SIG-M5 treated with dmso at 0.1 percent for 504 hours (cell line): ENCODE data around the gene RAMP3.
"Not testable (repeated sequence)": the region's sequence is repeated elsewhere in the genome, so short reads cannot be mapped to it uniquely, and the experiment has no call there.

Experiments used
- DNase-seq: peaks from one replicate; lab custom pipeline; 2025; ENCODE audit not compliant: unreplicated experiment; lab: John Stamatoyannopoulos, UW

RAMP3 gene, protein sequence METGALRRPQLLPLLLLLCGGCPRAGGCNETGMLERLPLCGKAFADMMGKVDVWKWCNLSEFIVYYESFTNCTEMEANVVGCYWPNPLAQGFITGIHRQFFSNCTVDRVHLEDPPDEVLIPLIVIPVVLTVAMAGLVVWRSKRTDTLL

DNA sequence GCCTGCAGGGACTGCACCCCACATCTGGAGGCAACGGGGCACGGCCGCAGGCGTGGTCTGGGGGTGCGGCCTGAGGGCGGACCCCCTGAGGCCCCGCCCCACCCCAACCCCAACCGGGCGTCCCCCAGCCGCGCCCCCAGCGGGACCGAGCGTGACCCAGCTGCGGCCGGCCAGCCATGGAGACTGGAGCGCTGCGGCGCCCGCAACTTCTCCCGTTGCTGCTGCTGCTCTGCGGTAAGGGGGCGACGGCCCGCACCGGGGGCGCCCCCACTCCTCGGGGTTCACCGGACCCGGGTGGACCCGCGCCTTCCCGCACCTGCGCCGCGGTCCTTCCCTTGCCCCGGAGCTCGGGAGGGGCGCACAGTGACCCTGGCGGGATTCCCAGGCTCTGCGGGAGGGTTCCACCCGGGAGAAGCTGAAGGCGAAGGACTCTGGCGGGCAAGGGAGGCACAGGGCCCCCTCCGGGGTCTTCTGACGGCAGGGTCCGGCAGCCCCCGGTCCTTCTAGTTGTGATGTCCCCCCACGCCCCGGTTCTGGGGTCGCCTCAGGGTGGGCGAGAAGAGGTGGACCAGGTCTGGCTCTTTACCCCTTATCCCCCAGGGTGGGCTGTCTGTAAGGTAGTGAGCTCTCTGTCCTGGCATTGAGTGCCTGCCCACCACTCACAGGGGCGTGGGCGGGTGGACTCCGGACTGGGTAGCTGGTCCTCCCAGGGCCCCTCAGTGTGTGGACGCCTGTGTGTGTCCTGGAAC is at the start of gene RAMP3:
RAMP3 (plus strand) TSS at position 139 of the 749 bp plus-strand sequence; CDS start at position 177, 38 bp downstream.
- DNase-seq = no peak

DNA sequence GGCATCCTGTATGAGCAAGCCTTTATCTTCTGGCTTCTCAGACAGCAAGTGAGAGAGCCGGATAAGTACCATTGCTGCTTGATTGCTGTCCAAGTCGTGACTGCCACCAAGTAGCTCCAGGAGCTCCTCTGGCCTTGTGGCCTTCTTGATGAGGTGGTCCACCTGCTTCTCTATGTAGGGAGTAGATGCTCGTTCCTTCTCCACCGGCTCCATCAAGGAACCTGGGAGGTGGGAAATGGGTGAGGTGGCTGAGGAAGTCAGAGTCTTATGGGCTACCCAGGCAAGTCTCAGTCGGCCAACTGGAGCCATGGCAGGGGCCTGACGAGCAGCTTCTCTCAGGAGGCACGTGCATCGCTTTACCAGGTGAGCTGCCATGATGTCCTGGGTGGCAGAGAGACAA is 48.7 kb upstream of the RAMP3 start:
- no peak for DNase-seq

DNA sequence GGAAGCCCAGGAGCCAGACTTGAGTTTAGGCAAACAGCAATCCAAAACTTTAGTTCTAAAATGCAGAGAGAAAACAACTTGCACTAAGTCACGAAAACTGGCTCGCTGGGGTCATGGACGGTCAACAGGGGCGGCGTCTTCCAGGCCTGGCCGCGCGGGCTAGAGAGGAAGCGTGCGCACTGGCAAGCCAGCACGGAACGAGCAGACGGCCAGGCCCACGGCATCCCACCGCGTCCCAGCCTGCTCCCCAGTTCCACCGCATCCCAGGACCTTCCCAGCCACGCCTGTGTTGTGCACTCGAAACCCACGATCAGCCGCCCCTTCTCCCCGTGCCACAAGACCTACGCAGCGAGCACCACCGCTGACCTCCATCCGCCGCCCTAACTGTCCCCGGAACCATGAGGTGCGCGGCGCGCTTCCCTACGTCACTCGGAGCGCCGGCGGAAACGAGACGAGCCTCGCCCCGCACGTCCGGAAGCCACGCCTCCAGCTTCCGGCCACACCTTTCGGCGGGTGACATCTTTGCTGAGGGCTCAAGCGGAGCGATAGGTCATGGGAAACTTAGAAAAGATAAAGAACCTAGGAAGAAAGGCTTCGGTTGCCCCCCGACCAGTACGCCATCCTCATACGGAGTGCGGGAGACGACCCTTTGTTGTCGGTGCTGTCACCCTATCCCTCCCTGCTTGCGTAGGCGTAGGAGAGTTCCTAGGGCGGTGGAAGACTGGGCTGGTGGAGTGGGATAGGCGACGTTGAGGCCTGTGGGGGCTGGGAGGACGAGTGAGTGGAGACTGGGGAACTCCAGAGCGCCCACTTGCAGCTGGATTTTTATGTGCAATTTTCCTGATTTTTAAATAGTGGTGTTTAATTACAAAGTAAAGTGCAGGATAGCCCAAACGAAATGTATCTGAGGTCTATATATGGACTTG is 46.0 kb upstream of the RAMP3 start, which contains the start of gene TBRG4:
TBRG4 (minus strand) TSS at position 400 of the 926 bp plus-strand sequence. CDS start 2,460 bp downstream, outside the sequence.
- peak; percentile 90 for DNase-seq

DNA sequence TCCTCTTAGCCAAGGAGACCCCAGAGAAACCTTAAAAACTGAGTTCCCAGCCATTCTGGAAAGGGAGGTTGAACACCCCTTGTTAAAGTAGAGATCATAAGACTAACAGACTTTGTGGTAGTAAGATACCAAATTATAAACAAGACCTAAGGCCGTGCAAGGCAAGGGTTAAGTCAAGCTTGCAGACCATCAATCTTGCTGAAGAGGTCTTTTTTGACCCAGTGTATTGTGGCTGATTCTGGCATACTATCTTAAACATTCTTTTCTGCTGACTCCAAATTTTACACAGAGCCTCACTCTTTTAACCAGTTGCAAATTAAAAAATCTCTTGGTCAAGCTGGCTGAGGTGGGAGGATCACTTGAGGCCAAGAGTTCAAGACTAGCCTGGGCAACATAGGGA is 44.9 kb upstream of the RAMP3 start:
- DNase-seq = no peak

DNA sequence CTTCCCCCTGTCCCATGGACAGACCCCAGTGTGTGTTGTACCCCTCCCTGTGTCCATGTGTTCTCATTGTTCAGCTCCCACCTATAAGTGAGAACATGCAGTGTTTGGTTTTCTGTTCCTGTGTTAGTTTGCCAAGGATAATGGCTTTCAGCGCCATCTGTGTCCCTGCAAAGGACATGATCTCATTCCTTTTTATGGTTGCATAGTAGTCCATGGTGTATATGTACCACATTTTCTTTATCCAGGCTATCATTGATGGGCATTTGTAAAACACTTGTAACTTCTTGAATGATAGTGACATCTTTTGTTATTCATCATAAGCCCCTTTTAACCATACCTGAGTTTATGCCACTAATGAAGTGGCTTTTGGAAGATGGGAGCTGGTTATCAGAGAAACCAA is 43.3 kb upstream of the RAMP3 start:
- DNase-seq = not testable (repeated sequence)

DNA sequence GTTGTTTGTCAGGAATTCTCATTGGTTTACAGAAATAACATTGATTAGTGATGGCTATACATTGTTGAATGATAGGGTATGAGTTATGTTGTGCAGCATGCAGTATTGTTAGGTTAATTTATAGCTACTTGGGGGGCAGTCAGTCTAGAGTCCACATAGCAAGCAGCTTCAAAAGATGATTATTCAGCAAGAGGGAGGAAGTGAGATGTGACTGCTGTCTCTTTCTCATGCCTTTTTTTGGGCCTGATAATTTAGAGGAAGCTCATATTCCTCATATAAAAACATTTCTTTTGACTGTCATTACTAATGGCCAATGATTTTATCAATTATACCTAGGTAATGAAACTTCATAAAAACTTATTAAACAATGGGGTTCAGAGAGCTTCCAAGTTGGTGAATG is 42.7 kb upstream of the RAMP3 start:
- no peak for DNase-seq

DNA sequence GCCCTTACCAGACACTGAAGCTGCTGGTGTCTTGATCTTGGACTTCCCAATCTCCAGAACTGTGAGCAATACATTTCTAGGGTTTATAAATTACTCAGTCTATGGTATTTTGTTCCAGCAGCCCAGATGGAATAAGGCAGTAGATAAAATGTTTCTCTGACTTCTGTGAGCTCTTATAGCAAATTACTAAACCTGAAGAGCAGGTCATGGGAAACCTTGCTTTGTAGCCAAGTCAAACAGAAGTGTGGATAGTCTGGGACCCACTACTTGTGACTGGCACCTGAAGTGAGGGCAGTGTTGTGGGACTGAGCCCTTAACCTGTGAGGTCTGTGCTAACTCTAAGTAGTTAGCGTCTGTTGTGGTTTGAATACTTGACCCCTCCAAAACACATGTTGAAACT is 41.5 kb upstream of the RAMP3 start:
- DNase-seq = no peak

DNA sequence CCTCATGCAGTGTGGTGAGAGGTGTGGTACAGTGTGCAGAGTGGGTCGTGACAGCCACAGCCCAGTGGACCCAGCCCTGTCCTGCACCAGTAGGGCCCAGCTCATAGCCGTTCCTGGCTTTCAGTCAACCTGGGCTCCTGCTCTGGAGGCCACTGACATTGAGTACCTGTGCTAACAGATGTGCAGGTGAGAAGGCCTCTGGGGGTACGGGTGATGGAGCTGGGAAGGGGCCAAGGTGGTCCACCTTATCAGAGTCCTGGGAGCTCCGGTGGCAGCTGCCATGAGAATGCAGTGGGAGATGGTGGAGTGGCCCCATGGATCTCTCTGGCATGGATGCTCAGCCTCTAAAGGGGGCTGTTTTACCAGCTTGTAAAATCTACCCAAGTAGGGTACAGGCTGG is 40.0 kb upstream of the RAMP3 start:
- no peak for DNase-seq

DNA sequence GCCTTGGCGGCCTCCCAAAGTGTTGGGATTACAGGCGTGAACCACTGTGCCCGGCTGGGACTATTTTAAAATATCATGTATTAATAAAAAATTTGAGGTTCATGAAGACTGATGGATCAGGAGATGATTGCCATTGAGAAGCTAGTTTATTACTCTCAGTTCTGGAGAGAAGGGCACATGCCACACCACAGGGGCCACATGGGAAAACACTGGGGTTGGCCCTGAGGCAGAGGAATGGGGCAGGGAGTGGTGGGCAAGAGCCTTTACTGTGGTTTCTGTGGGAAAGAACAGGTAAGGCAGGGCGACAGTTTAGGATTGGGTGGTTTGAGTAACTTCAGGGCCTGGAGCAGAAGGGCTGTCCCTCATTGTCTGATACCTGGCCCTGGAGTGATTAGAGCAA is 39.3 kb upstream of the RAMP3 start:
- no peak for DNase-seq

DNA sequence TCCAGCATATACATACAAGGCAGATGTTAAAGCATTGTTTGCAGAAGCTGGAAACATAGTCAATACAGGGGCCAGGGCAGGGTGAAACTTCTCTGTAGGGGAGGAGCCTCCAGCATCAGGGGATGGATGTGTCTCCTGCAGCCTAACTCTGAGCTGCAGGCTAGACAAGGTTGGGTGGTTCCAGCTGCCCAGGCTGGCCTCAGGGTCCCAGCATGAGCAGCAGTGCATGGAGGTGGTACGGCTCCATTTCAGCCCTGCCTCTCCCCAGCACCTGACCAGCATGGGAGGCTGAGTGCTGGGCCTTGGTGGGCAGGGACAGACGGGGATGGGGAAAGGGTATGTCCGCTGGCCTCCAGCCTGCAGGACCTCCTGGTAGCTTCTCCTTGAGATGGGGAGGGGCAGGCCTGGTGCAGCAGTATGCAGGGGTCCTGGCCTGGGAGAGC is 38.7 kb upstream of the RAMP3 start:
- DNase-seq = no peak

DNA sequence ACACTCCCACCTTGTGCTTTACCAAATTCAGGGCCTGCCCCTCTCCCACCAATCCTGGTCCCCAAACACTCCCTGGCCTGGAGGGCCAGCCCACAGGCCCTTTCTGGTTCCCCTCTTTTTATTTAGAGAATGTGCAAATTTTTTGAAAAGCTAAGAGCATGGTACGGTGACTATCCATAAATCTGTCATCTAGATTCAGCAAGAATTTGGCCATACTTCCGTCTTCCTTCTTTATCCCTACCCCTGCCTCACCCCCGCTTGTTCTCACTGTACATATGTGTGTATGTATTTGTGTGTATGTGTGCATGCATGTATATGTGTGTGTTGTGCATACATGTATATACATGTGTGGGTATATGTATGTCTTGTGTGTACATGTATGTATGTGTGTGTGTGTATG is 38.0 kb upstream of the RAMP3 start:
- DNase-seq = no peak

DNA sequence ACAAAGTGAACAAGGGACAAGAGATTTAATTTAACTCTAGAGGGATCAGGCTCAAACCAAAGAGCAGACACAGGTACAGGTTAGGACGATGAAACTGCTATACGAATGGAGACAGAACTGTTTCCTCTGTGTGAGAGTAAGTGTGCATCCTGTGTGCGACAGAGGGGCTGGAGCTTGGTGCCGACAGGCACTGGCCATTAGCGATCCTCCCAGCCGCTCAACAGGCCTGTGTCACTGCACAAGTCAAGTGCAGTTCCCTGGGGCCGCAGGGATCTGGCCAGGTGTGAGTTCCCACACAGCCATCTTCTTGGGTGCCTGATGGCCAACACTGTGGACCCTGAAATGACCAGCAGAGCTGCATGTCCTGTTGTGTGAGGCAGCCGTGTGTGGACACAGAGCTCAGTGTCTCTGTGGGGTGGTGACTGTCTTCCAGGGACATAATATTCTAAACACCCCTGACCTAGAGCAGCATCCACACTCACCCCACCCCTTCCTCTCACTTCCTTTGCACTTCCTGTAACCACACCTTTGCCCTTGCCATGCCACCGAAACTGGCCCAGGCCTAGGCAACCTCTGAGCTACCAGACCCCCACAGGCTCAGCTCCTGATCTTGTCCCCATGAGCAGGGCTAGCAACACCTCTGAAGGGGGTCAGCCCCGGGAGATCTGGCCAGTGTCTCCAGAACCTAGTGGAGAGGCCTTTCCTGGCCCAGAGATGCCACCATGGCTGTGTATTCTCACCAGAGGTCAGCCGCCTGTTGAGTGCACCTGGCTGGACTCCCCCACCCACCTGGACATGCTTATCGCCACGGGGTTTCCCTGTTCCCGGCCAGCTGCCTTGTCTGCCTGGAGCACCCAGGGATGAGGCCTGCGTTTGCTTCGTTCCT is 34.4 kb upstream of the RAMP3 start:
- no peak for DNase-seq

DNA sequence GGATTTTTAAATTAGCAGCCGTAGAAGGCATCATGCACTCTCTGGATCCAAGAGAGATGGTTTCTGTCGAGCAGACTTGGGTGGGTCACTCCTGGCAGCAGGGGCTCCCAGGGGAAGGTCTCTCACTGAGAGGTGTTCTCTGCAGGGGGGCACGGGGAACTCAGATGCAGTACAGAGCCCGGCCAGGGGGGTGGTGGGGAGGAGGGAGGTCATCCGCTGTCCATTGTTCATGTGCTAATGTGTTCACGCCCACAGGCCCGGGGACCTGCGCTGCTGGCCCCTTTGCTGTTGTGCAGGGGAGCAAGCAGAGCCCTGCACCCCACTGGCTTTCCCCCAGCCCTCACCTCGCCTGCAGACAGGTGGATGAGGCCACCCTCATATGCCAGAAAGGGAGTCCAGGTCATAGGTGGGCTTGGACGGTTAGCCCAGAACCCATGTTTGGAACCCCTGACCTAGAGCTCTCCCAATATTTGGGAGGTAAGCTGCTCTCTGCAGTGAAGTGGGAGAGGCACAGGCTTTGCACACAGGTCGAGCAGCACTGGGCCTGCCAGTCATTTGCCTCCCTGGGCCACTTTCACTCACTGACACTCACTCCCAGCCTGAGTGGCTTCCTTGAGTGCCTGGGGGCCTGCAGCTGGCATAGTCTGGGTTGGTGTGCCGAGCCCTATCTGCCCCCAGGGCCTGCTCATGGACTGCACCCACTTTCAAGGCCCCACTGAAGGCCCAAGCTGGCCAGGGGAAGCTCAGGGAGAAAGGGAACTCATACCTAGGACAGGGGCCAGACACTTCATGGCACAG is 33.5 kb upstream of the RAMP3 start:
- no peak for DNase-seq

DNA sequence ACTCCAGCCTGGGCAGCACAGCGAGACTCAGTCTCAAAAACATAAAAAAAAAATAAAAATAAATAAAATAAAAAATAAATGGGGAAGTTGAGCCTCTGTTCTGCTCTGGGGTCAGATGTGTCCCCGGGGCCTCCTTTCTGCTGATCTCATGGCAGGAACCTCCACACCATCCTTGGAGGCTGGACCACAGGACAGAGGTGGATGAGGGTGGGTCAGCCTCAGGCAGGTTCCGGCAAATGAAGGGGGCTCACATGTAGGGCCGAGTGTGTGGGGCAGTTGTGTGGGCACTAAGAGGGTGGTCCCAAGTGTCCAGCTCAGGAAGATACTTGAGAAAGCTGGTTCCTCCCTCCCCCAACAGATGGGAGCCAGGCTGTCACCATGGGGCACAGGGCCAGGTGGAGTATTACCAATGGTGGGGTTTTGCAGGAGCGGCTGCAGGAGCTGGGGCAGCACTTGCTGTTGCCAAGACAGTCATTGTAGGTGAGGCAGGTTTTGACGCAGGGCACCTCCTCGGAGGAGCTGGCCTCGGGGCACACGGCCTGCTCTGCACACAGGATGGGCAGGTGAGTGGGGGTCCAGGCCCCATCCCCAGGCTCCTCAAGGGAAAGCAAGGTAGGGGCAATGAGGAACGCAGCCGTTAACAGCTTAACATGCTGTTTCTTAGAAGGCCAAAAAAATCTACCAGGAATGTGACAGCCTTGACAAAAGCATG is 32.2 kb upstream of the RAMP3 start:
- no peak for DNase-seq

DNA sequence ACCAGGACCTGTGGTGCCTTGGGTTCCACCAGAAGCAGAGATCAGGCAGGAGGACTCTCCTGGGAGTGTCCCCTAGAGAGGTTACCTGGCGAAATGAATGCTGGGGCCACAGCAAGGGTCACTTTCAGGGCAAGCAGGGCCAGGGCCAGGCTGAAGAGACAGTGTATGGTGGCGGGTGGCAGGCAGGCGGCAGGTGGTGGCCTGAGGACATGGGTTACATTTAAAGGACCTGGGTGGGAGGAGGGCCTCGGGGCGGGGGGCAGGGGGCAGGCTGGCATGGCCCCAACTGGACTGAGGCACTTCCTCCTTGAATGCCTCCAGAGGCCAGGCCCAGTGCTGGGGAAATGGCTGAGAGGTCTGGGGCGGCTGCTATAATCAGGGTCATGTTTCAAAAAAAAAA is 31.4 kb upstream of the RAMP3 start:
- no peak for DNase-seq

DNA sequence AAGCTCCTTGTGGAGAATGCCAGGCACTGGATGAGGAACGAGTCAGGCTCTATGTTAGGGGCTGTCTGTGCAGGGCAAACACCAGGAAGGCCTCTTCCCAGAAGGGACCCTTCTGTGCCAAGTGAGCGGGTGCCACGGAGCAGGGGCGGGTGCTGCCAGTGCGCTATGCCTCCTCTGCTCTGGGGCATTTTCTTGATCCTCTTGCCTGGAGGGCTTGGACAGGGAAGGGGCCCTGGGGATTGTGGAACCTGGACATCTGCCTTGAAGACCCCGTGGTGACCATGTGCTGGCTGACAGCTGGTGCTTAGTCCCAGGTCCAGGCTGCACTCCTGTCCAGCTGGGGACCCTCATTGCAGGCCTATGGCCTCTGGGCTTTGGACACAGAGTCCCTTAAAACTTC is 30.7 kb upstream of the RAMP3 start:
- DNase-seq = no peak

DNA sequence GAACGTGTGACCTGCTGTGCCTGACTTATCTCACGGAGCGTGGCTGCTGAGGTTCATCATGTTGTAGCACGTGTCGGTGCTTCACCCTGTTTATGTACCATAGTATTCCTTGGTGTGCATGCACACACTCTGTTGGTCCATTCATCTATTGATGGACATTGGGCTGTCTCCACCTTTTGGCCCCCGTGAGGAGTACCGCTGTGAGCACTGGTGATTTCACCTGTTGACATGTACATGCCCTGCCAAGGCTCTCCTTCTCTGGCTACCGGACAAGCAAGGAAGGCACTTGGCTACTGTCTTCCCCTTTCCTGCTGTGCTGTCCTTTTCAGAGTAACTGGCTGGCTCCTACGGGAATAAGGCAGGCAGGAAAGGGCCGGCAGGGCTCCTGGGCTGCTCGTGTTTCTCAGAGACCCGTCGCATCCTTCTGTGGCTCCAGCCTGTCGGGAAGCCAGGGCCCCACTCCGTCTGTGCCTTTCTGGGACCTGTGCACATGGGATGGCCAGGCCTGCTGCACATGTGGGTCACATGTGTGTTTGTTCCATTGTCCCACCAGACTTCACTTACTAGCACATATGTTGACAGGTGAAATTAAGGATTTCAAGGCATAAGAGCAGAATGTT is 28.3 kb upstream of the RAMP3 start:
- no peak for DNase-seq

DNA sequence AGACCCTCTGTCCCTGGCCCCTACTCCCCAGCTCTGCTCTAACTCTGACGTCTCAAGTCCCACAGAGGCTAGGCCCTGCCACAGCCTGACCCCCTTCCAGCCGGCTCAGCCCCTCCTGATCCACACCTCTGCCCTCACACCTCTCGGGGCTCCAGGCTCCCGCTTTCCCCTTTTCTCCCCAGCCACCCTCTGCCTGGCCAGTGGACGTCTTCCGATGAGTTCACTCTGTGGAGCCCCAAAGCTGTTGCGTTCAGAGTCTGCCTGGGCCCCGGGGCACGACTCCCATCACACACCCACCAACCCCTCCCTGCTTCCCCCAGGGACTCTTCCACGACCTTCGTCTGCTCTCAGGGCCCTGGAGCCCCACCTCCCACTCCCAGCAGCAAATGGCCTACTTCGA is 27.7 kb upstream of the RAMP3 start:
- no peak for DNase-seq

DNA sequence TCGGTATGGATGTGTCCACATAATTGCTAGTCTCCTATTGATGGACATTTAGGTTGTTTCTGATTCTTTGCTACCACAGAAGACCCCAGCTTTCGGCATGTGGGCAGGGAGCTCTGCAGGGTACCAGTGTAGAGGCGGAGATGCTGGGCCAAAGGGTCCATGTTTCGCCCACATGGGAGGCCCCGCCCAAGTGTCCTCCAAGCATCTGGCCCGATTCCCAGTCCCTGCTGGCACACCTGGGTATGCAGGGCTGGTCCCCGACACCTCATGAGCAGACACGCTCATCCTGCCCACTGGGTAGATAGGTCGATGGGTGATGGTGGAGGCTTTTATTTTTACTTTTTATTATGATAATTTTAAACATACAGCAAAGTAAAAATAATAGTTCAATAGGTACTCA is 26.7 kb upstream of the RAMP3 start:
- no peak for DNase-seq
